Measurements from ENCODE around the gene MSMB.

DNA sequence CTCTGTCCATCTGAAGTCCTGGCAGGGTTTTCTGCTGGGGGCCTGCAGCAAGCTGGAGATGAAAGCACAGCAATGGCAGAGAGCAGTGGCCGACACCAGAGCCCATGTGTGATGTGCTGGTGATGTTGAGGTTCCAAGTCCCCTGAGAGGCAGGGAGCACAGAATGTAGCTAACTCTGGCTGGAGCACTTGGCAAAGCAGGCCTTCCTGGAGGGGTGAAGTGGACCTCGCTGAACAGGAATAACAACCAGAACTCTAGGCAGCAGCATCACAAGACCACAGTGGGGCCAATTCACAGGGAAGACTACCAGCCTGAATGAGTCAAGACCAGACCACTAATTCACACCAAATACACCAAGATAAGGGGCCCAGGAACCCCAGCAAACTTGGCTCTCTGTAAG lies 22.8 kb upstream of the MSMB start:
- TF ChIP-seq CTCF (conservative IDR thresholded peaks at IDR 0.05): no peak
- TF ChIP-seq EZH2 (IDR thresholded peaks at IDR 0.05; ENCODE audit: low read depth): no peak

All from PC-9 (cell line).